ENCODE data around the gene ZC3H6.

DNA sequence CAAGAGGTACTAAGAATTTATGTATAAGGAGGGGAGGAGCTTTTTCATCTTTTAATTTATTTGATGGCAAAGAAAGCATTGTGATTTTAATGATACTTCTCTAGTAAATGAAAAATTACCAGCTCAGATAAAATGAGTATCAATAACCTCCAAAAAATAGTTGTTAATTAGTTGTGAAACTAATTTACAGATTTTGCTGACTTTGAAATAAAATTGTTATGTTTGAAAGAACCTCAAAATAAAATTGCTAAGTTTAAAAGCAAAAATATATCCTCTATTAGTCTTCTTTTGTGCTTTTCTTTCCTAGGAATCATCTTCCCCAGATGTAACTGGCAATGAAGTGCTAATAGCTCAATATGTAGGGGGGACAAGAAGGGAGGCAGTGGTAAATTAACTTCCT is 36.5 kb downstream of the ZC3H6 start:
- TF ChIP-seq EZH2phosphoT487 (IDR thresholded peaks at IDR 0.05; ENCODE audit: borderline replicate concordance, low read depth) (no peak), MAX (IDR thresholded peaks at IDR 0.05; ENCODE audit: low read depth) (no peak), GATA2 (CRISPR knock-in tag; IDR thresholded peaks at IDR 0.05) (no peak), CTCF (IDR thresholded peaks at IDR 0.05) (no peak), GABPA (IDR thresholded peaks at IDR 0.05; ENCODE audit: low read depth) (no peak), FOXJ3 (CRISPR knock-in tag; IDR thresholded peaks at IDR 0.05) (no peak), TCF12 (IDR thresholded peaks at IDR 0.05) (no peak), USF2 (IDR thresholded peaks at IDR 0.05; ENCODE audit: borderline replicate concordance, low read depth, low read length) (no peak), REST (IDR thresholded peaks at IDR 0.05; ENCODE audit: low read depth, low read length) (no peak), SMC3 (IDR thresholded peaks at IDR 0.05; ENCODE audit: low read depth, low read length) (no peak), NRF1 (IDR thresholded peaks at IDR 0.05; ENCODE audit: low read depth, low read length) (no peak), TAF1 (IDR thresholded peaks at IDR 0.05; ENCODE audit: borderline replicate concordance, low read depth, low read length) (no peak)
- TF ChIP-seq, protein P1, sequence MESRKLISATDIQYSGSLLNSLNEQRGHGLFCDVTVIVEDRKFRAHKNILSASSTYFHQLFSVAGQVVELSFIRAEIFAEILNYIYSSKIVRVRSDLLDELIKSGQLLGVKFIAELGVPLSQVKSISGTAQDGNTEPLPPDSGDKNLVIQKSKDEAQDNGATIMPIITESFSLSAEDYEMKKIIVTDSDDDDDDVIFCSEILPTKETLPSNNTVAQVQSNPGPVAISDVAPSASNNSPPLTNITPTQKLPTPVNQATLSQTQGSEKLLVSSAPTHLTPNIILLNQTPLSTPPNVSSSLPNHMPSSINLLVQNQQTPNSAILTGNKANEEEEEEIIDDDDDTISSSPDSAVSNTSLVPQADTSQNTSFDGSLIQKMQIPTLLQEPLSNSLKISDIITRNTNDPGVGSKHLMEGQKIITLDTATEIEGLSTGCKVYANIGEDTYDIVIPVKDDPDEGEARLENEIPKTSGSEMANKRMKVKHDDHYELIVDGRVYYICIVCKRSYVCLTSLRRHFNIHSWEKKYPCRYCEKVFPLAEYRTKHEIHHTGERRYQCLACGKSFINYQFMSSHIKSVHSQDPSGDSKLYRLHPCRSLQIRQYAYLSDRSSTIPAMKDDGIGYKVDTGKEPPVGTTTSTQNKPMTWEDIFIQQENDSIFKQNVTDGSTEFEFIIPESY (IDR thresholded peaks at IDR 0.05; ENCODE audit: borderline replicate concordance, low read depth), result no peak
